PC-9 (cell line): ENCODE data around the gene MAGI2.

Source experiments
- EZH2 ChIP-seq: fragments of 200-600 bp; sonication (generic); IDR thresholded peaks from 2 replicates; pipeline ENCODE4 v1.8.0; 2017; ENCODE audit warnings: antibody characterized with exemption, low read depth
- TF ChIP-seq, protein P1 (sequence below): fragments of 200-600 bp; sonication (generic); conservative IDR thresholded peaks from 2 replicates; pipeline ENCODE4 v1.6.1; 2017; ENCODE audit warnings: mixed run types, antibody characterized with exemption, mild to moderate bottlenecking, moderate library complexity

DNA sequence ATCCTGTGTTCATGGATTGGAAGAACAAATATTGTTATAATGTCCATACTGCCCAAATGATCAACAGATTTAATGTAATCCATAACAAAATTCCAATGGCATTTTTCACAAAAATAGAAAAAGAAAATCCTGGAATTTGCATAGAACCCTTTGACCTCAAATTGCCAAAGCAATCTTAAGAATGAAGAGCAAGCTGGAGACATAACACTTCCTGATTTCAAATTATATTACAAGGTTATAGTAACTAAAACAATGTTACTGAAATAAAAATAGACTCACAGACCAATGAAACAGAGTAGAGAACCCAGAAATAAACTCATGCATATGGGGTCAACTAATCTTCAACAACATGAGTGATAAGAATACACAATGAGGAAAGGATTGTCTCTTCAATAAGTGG, 1352.4 kb downstream of the MAGI2 start:
- TF ChIP-seq, protein P1, sequence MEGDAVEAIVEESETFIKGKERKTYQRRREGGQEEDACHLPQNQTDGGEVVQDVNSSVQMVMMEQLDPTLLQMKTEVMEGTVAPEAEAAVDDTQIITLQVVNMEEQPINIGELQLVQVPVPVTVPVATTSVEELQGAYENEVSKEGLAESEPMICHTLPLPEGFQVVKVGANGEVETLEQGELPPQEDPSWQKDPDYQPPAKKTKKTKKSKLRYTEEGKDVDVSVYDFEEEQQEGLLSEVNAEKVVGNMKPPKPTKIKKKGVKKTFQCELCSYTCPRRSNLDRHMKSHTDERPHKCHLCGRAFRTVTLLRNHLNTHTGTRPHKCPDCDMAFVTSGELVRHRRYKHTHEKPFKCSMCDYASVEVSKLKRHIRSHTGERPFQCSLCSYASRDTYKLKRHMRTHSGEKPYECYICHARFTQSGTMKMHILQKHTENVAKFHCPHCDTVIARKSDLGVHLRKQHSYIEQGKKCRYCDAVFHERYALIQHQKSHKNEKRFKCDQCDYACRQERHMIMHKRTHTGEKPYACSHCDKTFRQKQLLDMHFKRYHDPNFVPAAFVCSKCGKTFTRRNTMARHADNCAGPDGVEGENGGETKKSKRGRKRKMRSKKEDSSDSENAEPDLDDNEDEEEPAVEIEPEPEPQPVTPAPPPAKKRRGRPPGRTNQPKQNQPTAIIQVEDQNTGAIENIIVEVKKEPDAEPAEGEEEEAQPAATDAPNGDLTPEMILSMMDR: no peak
- TF ChIP-seq EZH2: no peak
